Naive thymus-derived CD4-positive, alpha-beta T cell (primary cell): ENCODE measurements around the gene NFIC. TPM values are rescaled to one million over a fixed set of nuclear protein-coding genes. Genes with fewer than 3 reads are reported as not detected.

ENCODE experiments used
- ATAC-seq: fragments of 150-1000 bp; cut with Tn5 transposase; 2 replicates; pipeline ENCODE4 v1.10.0; 2021; ENCODE audit warnings: mild to moderate bottlenecking, moderate library complexity
- CTCF ChIA-PET: fragments of 350-600 bp; sonication (Branson Sonifier 250); formaldehyde crosslinking; loops from one replicate; lab custom pipeline; 2021; ENCODE audit warnings: antibody characterized with exemption; lab: Charles Lee
- POLR2A ChIA-PET: fragments of 350-600 bp; sonication (Branson Sonifier 250); formaldehyde crosslinking; loops from one replicate; lab custom pipeline; 2021; ENCODE audit warnings: antibody characterized with exemption, inconsistent platforms; lab: Charles Lee
- DNase-seq, 9 donors: peaks; one replicate each; pipeline versions ENCODE4 v3.0.0 to v3.0.0-alpha.2; 2020 to 2022; ENCODE audit warnings: mixed read lengths in 1 of 9
- H3K27ac ChIP-seq: one replicate; pipeline ENCODE4 v1.7.0; 2013; ENCODE audit warnings: mild to moderate bottlenecking, low read depth, low read length, moderate library complexity
- H3K27me3 ChIP-seq, 2 donors: one replicate each; pipeline ENCODE4 v1.7.0; 2013; ENCODE audit warnings: low read length in 2 of 2, mild to moderate bottlenecking in 2 of 2, moderate library complexity in 2 of 2; ENCODE audit not compliant: control insufficient read depth in 2 of 2, insufficient read depth in 2 of 2
- H3K36me3 ChIP-seq, 3 experiments: 1 replicate in 2 of 3; 2 replicates in 1 of 3; pipeline ENCODE4 v1.7.0; 2013; ENCODE audit warnings: low read length in 3 of 3, mild to moderate bottlenecking in 3 of 3, moderate library complexity in 1 of 3; ENCODE audit not compliant: insufficient read depth in 3 of 3, control insufficient read depth in 2 of 3
- H3K4me1 ChIP-seq, 2 donors: one replicate each; pipeline ENCODE4 v1.7.0; 2013; ENCODE audit warnings: low read length in 2 of 2, mild to moderate bottlenecking in 2 of 2, moderate library complexity in 1 of 2; ENCODE audit not compliant: control insufficient read depth in 2 of 2, insufficient read depth in 2 of 2
- H3K4me3 ChIP-seq: 2 replicates; pipeline ENCODE4 v1.7.0; 2013; ENCODE audit warnings: mild to moderate bottlenecking, low read length
- H3K9me3 ChIP-seq, 3 experiments: 1 replicate in 2 of 3; 2 replicates in 1 of 3; pipeline ENCODE4 v1.7.0; 2013; ENCODE audit warnings: low read length in 3 of 3; ENCODE audit not compliant: control insufficient read depth in 2 of 3
- H3K27ac Mint-ChIP-seq, 9 donors: one replicate each; pipeline ENCODE4 v1.8.0; 2020 to 2022; ENCODE audit warnings: mixed read lengths in 9 of 9, mild to moderate bottlenecking in 8 of 9, moderate library complexity in 5 of 9, inconsistent platforms in 2 of 9
- H3K27me3 Mint-ChIP-seq, 5 donors: one replicate each; pipeline ENCODE4 v1.8.0; 2021 to 2022; ENCODE audit warnings: mixed read lengths in 5 of 5, mild to moderate bottlenecking in 1 of 5
- H3K36me3 Mint-ChIP-seq, 5 donors: one replicate each; pipeline ENCODE4 v1.8.0; 2020 to 2022; ENCODE audit warnings: mixed read lengths in 5 of 5, mild to moderate bottlenecking in 3 of 5, inconsistent platforms in 1 of 5
- H3K4me1 Mint-ChIP-seq, 7 donors: one replicate each; pipeline ENCODE4 v1.8.0; 2020 to 2022; ENCODE audit warnings: mixed read lengths in 7 of 7, mild to moderate bottlenecking in 3 of 7, inconsistent platforms in 1 of 7
- H3K4me3 Mint-ChIP-seq, 10 donors: one replicate each; pipeline ENCODE4 v1.8.0; 2020 to 2022; ENCODE audit warnings: mild to moderate bottlenecking in 10 of 10, mixed read lengths in 10 of 10, moderate library complexity in 6 of 10, inconsistent platforms in 2 of 10
- H3K9me3 Mint-ChIP-seq, 11 donors: one replicate each; pipeline ENCODE4 v1.8.0; 2020 to 2022; ENCODE audit warnings: mixed read lengths in 11 of 11, mild to moderate bottlenecking in 4 of 11, inconsistent platforms in 1 of 11, moderate library complexity in 1 of 11
- intact Hi-C, 2 donors: fragments of 100-400 bp; cut with micrococcal nuclease; formaldehyde crosslinking; loops; one replicate each; pipeline ENCODE4 v1.15.1; 2023
- polyA plus RNA-seq, 2 donors: library from polyadenylated mRNA; unstranded; fragments of 300-500 nt; fragmentation: Illumina TruSeq; gene quantifications; one replicate each; pipeline ENCODE4 v1.2.3, GENCODE V29; 2021
- total RNA-seq, 6 experiments: library from RNA in 5 of 6; stranded (reverse) in 5 of 6; gene quantifications; 1 replicate in 5 of 6; 2 replicates in 1 of 6; pipeline ENCODE4 v1.2.3 and lab custom pipeline; 2021 to 2026

NFIC gene
- total and polyA plus RNA-seq, 7 experiments from 2014 or later, result 12.2 to 35.2 (median 31.1) TPM

DNA sequence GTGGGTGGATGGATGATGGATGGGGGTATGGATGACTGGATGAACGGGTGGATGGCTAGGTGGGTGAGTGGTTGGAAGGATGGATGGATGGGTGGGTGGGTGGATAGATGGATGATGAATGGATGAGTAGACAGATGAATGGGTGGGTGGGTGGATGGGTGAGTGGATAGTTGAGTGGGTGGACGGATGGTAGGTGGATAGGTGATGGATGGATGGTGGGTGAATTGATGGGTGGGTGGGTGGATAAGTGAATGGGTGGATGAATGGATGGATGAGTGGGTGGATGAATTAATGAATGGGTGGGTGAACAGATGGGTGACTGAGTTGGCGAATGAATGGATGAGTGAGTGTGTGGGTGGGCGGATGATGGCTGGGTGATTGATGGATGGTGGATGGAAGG lies 109.1 kb downstream of the NFIC start:
- Histone ChIP-seq H3K27ac (no peak overlapping the region), H3K9me3 (no peaks in the 10 kb centered on the region), H3K27me3 (no peaks in the 10 kb centered on the region), H3K4me3 (no peak overlapping the region), H3K36me3 (no peaks in the 10 kb centered on the region), H3K4me1 (peaks cover 0 to 6% of the 10 kb centered on the region in 2 donors)
- ATAC-seq, result no peak
- no peak for DNase-seq
- intact Hi-C loops, result no loop called here
- Mint-ChIP-seq H3K4me1 (peaks cover 10 to 18% (median 15%) of the 10 kb centered on the region in 7 donors), H3K27ac (no peak overlapping the region), H3K27me3 (peaks cover 0 to 6% (median 0%) of the 10 kb centered on the region in 5 donors), H3K36me3 (no peaks in the 10 kb centered on the region), H3K4me3 (no peak overlapping the region), H3K9me3 (peaks cover 0 to 2% (median 0%) of the 10 kb centered on the region in 11 donors)
- ChIA-PET CTCF (no interaction called here), POLR2A (no interaction called here)

DNA sequence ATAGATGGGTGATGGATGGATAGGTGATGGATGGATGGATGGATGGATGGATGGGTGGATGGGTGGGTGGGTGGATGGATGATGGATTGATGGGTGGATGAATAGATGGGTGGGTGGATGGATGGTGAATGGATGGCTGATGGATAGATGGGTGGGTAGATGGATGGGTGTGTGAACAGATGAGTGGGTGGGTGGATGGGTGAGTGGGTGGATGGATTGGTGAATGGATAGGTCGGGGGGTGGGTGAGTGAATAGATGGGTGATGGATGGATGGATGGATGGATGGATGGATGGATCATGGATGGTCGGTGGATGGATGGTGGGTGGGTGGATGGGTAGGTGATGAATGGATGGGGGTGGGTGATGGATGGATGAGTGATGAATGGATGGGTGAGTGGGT lies 110.4 kb downstream of the NFIC start:
- Mint-ChIP-seq H3K27ac (no peak overlapping the region), H3K36me3 (no peaks in the 10 kb centered on the region), H3K9me3 (no peaks in the 10 kb centered on the region), H3K4me1 (peaks cover 10 to 18% (median 15%) of the 10 kb centered on the region in 7 donors), H3K27me3 (peaks cover 0 to 6% (median 0%) of the 10 kb centered on the region in 5 donors), H3K4me3 (peak overlapping the region in 1 of 10 donors; percentile 19)
- ChIA-PET CTCF (no interaction called here), POLR2A (no interaction called here)
- Histone ChIP-seq H3K4me3 (no peak overlapping the region), H3K36me3 (no peaks in the 10 kb centered on the region), H3K4me1 (peaks cover 0 to 6% of the 10 kb centered on the region in 2 donors), H3K9me3 (no peaks in the 10 kb centered on the region), H3K27ac (no peak overlapping the region), H3K27me3 (no peaks in the 10 kb centered on the region)
- intact Hi-C loops, result no loop called here
- ATAC-seq (no peak), DNase-seq (no peak)

DNA sequence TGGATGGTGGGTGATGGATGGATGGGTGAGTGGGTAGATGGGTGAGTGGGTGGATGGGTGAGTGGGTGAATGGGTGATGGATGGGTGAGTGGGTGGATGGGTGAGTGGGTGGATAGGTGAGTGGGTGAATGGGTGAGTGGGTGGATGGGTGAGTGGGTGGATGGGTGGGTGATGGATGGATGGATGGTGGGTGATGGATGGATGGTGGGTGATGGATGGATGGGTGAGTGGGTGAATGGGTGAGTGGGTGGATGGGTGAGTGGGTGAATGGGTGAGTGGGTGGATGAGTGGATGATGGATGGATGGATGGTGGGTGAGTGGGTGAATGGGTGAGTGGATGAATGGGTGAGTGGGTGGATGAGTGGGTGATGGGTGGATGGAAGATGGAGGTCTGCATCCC lies 111.1 kb downstream of the NFIC start:
- POLR2A ChIA-PET, result no interaction called here
- CTCF ChIA-PET, result interaction anchor here (0.9 kb wide), 1 partner anchor 10 kb away, joined by 3 read pairs; no protein-coding TSS in a partner anchor
- H3K27ac Mint-ChIP-seq, result no peak overlapping the region

DNA sequence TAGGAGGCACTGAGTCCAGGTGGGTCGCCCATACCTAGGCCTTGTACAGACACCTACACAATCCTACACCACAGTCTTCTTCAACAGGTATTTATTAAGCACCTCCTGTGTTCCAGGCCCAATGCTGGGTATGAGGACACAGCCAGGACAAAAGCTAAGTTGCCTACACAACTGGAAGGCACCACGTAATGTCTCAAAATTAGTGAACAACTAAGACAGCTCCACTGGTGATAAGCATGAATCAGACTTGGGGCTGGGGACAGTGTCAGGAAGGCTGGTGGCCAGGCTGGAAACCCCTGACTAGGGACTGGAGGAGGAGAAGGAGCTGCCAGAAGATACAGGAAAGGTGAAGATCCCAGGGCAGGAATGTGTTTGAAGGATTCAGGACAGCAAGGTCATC lies 111.6 kb downstream of the NFIC start:
- intact Hi-C loops, result no loop called here
- Mint-ChIP-seq H3K27ac (peak overlapping the region in 4 of 9 donors; percentile 1 to 82 (median 71)), H3K4me3 (peak overlapping the region; percentile 21 to 82 (median 61)), H3K9me3 (no peaks in the 10 kb centered on the region), H3K27me3 (peaks cover 0 to 6% (median 0%) of the 10 kb centered on the region in 5 donors), H3K4me1 (peaks cover 10 to 18% (median 15%) of the 10 kb centered on the region in 7 donors), H3K36me3 (no peaks in the 10 kb centered on the region)
- ChIA-PET CTCF (interaction anchor here (0.9 kb wide), 1 partner anchor 10 kb away, joined by 3 read pairs; no protein-coding TSS in a partner anchor), POLR2A (no interaction called here)
- Histone ChIP-seq H3K27me3 (no peaks in the 10 kb centered on the region), H3K36me3 (no peaks in the 10 kb centered on the region), H3K9me3 (no peaks in the 10 kb centered on the region), H3K27ac (no peak overlapping the region), H3K4me3 (no peak overlapping the region), H3K4me1 (peaks cover 0 to 6% of the 10 kb centered on the region in 2 donors)
- ATAC-seq (no peak), DNase-seq (peak in 1 of 9 donors; percentile 1)

More for the DNA sequence above, 111.1 kb downstream of the NFIC start:
- Mint-ChIP-seq H3K4me3 (no peak overlapping the region), H3K36me3 (no peaks in the 10 kb centered on the region), H3K27me3 (peaks cover 0 to 6% (median 0%) of the 10 kb centered on the region in 5 donors), H3K9me3 (no peaks in the 10 kb centered on the region), H3K4me1 (peaks cover 10 to 18% (median 15%) of the 10 kb centered on the region in 7 donors)
- Histone ChIP-seq H3K4me3 (no peak overlapping the region), H3K9me3 (no peaks in the 10 kb centered on the region), H3K27ac (no peak overlapping the region), H3K27me3 (no peaks in the 10 kb centered on the region), H3K4me1 (peaks cover 0 to 6% of the 10 kb centered on the region in 2 donors), H3K36me3 (no peaks in the 10 kb centered on the region)
- no peak for ATAC-seq
- intact Hi-C loops, result no loop called here
- no peak for DNase-seq

DNA sequence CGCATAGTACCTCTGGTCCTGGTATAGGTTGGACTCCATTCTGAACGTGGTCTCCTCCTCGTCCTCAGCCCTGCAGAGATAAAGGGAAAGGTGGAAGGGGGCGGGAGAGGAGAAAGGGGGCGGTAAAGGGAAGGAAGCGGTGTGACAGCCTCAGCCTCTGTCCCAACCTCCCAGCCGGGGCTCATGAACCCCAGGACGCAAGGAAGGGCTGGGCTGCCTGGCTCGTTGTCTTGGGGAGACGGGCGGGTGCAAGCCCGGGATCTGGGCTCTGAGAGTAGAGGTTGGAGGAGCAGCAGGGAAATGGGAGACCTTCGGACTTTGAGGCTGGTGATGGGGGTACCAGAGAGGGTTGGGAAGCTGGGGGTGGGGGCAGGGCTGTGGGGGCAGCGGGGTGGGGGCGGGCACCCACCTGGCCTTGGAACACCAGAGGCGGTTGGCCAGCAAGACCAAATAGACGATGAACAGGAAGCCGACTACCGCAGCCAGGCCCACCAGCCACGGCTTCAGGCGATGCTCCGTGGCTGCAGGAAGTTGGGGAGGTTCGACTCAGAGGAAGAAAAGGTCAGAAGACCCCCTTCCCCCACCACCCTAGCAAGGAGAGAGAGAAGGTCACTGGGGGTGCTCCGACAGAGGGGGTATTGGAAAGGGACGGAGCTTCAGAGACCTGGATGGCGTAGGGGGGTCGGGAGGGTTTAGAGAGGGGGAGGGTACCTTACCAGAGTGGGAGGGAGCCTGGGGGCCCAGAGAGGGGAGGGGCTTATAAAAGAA lies 112.2 kb downstream of the NFIC start:
- ChIA-PET CTCF (interaction anchor here (0.6 to 1.2 kb wide), 5 partner anchors 9 to 1928 kb away, joined by 3 to 4 read pairs (median 3); no protein-coding TSS in a partner anchor), POLR2A (interaction anchor here (0.6 to 1.1 kb wide), 3 partner anchors 22 to 37 kb away, joined by 3 to 5 read pairs (median 4); partner anchors contain the start of gene DOHH)
- H3K27ac Mint-ChIP-seq, result peak overlapping the region in 6 of 9 donors; percentile 1 to 64 (median 58)
- H3K4me1 Mint-ChIP-seq, result peaks cover 10 to 18% (median 15%) of the 10 kb centered on the region in 7 donors
- H3K4me3 Mint-ChIP-seq, result peak overlapping the region in 9 of 10 donors; percentile 27 to 82 (median 70)
- intact Hi-C loops, result loop anchor here in 1 of 2 donors (1.0 kb wide), 1 partner anchor 203 kb away; no protein-coding TSS in a partner anchor
- no peaks in the 10 kb centered on the region for H3K36me3 Mint-ChIP-seq
- peaks cover 0 to 6% (median 0%) of the 10 kb centered on the region in 5 donors for H3K27me3 Mint-ChIP-seq
- peak in 2 of 9 donors; percentile 2 to 17 for DNase-seq
- no peaks in the 10 kb centered on the region for H3K9me3 ChIP-seq
- H3K4me3 ChIP-seq, result no peak overlapping the region
- H3K9me3 Mint-ChIP-seq, result no peaks in the 10 kb centered on the region
- no peaks in the 10 kb centered on the region for H3K36me3 ChIP-seq
- H3K27ac ChIP-seq, result no peak overlapping the region
- H3K4me1 ChIP-seq, result peaks cover 0 to 6% of the 10 kb centered on the region in 2 donors
- H3K27me3 ChIP-seq, result no peaks in the 10 kb centered on the region
- peak; percentile 7 for ATAC-seq

DNA sequence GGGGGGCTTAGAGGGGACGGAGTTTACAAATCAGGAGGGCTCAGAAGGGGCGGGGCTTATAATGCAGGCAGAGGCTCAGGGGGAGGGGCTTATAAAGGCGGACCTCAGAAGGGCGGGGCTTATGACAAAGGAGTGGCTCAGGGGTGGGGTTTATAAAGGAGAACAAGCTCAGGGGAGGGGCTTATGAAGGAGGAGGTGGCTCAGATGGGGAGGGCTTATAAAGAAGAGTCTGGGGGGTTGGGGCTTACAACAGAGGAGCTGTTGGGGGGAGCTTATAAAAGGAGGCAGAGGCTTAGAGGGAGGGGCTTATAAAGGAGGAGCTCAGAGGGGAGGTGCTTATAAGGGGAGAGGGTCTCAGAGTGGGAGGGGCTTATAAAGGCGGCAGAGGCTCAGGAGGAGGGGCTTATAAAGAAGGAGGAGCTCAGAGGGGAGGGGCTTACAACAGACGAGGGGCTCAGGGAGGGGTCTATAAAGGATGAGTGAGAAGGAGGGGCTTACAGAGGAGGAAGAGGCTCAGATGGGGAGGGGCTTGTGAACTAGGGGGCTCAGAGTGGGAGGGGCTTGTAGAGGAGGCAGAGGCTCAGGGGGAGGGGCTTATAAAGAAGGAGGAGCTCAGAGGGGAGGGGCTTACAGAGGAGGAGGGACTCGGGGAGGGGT lies 112.9 kb downstream of the NFIC start:
- no peaks in the 10 kb centered on the region for H3K36me3 Mint-ChIP-seq
- no peaks in the 10 kb centered on the region for H3K9me3 ChIP-seq
- no peak overlapping the region for H3K27ac ChIP-seq
- H3K36me3 ChIP-seq, result no peaks in the 10 kb centered on the region
- intact Hi-C loops, result loop anchor here in 1 of 2 donors (1.0 kb wide), 1 partner anchor 204 kb away; no protein-coding TSS in a partner anchor
- H3K27ac Mint-ChIP-seq, result no peak overlapping the region
- peaks cover 0 to 6% (median 0%) of the 10 kb centered on the region in 5 donors for H3K27me3 Mint-ChIP-seq
- no peaks in the 10 kb centered on the region for H3K27me3 ChIP-seq
- H3K4me3 ChIP-seq, result no peak overlapping the region
- H3K4me3 Mint-ChIP-seq, result peak overlapping the region in 7 of 10 donors; percentile 25 to 82 (median 70)
- ATAC-seq (peak; percentile 85), DNase-seq (peak in 7 of 9 donors; percentile 22 to 67 (median 48))
- ChIA-PET CTCF (interaction anchor here (0.6 to 1.2 kb wide), 4 partner anchors 11 to 1929 kb away, joined by 3 to 4 read pairs (median 3); no protein-coding TSS in a partner anchor), POLR2A (interaction anchor here (0.6 to 1.1 kb wide), 3 partner anchors 21 to 38 kb away, joined by 3 to 5 read pairs (median 4); partner anchors contain the start of gene DOHH)
- H3K4me1 ChIP-seq, result peaks cover 0 to 6% of the 10 kb centered on the region in 2 donors
- H3K4me1 Mint-ChIP-seq, result peaks cover 10 to 18% (median 15%) of the 10 kb centered on the region in 7 donors
- H3K9me3 Mint-ChIP-seq, result no peaks in the 10 kb centered on the region
